Measurements from ENCODE around the gene ADAT2. TPM values are rescaled to one million over a fixed set of nuclear protein-coding genes. Genes with fewer than 3 reads are reported as not detected.

The ADAT2 gene
- total RNA-seq, 1 donor from 2014 or later: 5.6 TPM

DNA sequence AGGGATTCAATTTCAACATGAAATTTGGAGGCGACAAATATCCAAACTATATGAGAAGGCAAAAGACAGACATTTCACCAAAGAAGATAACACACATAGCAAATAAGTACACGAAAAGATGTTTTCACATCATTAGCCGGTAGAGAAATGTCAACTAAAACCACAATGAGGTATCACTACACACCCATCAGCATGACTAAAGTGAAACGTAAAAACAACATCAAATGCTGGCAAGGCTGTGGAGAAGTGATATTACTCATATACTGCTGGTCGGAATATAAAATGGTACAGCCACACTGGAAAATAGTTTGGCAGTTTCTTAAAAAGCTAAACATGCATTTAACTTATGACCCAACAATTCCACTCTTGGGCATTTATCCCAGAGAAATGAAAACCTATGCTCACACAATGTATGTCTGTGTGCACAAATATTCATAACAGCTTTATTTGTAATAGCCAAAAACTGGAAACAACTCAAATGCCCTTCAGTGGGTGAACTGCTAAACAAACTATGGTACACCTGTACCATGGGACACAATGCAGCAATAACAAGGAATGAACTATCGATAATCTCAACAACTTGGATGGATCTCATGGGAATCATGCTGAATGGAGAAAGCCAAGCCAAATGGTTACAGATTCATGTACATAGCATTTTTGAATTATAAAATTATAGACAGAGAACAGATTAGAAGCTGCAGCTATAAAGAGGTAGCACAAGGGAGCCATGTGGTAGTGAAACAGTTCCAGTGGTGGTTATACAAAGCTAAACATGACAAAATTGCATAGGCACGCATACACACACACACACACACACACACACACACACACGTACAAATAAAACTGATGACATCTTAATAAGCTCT, 8.6 kb downstream of the ADAT2 start:
- Mint-ChIP-seq H3K27ac (ENCODE audit: unreplicated experiment) (no peak overlapping the region), H3K4me1 (ENCODE audit: low read depth, unreplicated experiment) (no peaks in the 10 kb centered on the region), H3K27me3 (ENCODE audit: unreplicated experiment) (peaks cover 1% of the 10 kb centered on the region), H3K36me3 (ENCODE audit: unreplicated experiment) (no peaks in the 10 kb centered on the region), H3K4me3 (ENCODE audit: unreplicated experiment) (no peak overlapping the region), H3K9me3 (ENCODE audit: unreplicated experiment) (no peaks in the 10 kb centered on the region)
- TF ChIP-seq CTCF (IDR thresholded peaks at IDR 0.05; ENCODE audit: partially characterized antibody, unreplicated experiment): no peak
- no peak for DNase-seq

DNA sequence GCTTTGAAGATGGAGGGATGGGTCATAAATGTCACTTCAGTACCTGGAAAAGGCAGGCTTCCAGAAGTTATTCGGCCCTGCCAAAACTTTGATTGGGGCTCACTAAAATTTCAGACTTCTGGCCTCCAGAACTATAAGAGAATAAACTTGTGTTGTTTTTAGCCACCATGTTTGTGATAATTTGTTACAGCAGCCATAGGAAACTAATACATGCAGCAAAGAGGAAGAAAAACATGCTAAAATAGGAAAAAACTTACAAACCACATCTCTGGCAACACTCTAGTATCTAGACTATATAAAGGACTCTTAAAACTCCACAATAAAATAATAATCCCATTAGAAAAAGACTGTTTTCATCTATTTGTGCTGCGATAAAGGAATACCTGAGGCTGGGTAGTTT, 9.5 kb downstream of the ADAT2 start:
- Mint-ChIP-seq H3K4me1 (ENCODE audit: low read depth, unreplicated experiment) (no peaks in the 10 kb centered on the region), H3K9me3 (ENCODE audit: unreplicated experiment) (no peaks in the 10 kb centered on the region), H3K4me3 (ENCODE audit: unreplicated experiment) (no peak overlapping the region), H3K27ac (ENCODE audit: unreplicated experiment) (no peak overlapping the region), H3K36me3 (ENCODE audit: unreplicated experiment) (no peaks in the 10 kb centered on the region), H3K27me3 (ENCODE audit: unreplicated experiment) (peaks cover 1% of the 10 kb centered on the region)
- no peak for TF ChIP-seq CTCF (IDR thresholded peaks at IDR 0.05; ENCODE audit: partially characterized antibody, unreplicated experiment)
- no peak for DNase-seq

- no peak for TF ChIP-seq CTCF (IDR thresholded peaks at IDR 0.05; ENCODE audit: partially characterized antibody, unreplicated experiment)
Observed at GRCh38 chr6:143432588-143432987, 17.9 kb downstream of the ADAT2 start.

DNA sequence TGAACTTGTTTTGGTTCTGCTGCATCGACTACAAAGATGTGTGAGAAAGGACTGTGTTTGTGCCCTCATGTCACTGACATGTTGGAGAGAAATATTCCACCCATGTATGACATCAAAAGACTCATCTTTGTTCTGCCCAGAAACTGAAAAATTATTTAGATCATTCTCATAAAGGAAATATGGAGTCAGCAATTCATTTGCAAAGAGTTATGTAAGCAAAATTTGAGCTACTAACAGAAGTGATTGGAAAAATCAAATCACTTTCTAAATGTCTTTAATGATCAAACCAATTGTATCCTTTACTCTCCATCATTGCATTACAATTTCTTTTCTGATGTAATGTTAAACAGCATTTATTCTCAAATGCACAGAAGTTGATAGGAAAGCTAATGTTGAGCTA, 19.3 kb downstream of the ADAT2 start:
- Mint-ChIP-seq H3K27me3 (ENCODE audit: unreplicated experiment) (no peaks in the 10 kb centered on the region), H3K4me1 (ENCODE audit: low read depth, unreplicated experiment) (no peaks in the 10 kb centered on the region), H3K4me3 (ENCODE audit: unreplicated experiment) (no peak overlapping the region), H3K9me3 (ENCODE audit: unreplicated experiment) (no peaks in the 10 kb centered on the region), H3K36me3 (ENCODE audit: unreplicated experiment) (no peaks in the 10 kb centered on the region), H3K27ac (ENCODE audit: unreplicated experiment) (no peak overlapping the region)
- DNase-seq: no peak
- TF ChIP-seq CTCF (IDR thresholded peaks at IDR 0.05; ENCODE audit: partially characterized antibody, unreplicated experiment): no peak

More at GRCh38 chr6:143432588-143432987, 17.9 kb downstream of the ADAT2 start:
- no peak for DNase-seq
- Mint-ChIP-seq H3K36me3 (ENCODE audit: unreplicated experiment) (no peaks in the 10 kb centered on the region), H3K27ac (ENCODE audit: unreplicated experiment) (no peak overlapping the region), H3K4me1 (ENCODE audit: low read depth, unreplicated experiment) (no peaks in the 10 kb centered on the region), H3K9me3 (ENCODE audit: unreplicated experiment) (no peaks in the 10 kb centered on the region), H3K27me3 (ENCODE audit: unreplicated experiment) (no peaks in the 10 kb centered on the region), H3K4me3 (ENCODE audit: unreplicated experiment) (no peak overlapping the region)

DNA sequence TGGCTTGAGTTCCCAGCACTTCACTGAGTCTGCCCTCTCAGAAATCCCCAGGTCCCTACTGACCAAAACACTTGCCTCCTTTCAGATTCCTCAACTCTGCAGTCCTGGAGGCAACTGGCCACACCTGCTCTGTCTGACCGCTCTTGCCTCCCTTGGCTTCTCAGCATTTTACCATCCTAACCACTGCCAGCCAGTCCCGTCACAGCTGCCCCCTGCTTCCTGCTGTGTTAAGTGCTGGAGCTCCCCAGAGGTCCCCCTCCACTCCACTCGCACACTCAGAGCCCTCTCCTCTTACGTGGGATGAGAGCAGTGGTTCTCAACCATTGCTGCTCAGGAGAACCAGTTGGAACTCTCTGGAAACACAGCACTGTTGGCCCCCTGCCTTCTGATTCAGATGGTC, 20.5 kb downstream of the ADAT2 start:
- H3K27me3 Mint-ChIP-seq (ENCODE audit: unreplicated experiment): no peaks in the 10 kb centered on the region
- no peak for TF ChIP-seq CTCF (IDR thresholded peaks at IDR 0.05; ENCODE audit: partially characterized antibody, unreplicated experiment)
- no peaks in the 10 kb centered on the region for H3K36me3 Mint-ChIP-seq (ENCODE audit: unreplicated experiment)
- H3K4me3 Mint-ChIP-seq (ENCODE audit: unreplicated experiment): no peak overlapping the region
- peaks cover 1% of the 10 kb centered on the region for H3K9me3 Mint-ChIP-seq (ENCODE audit: unreplicated experiment)
- H3K27ac Mint-ChIP-seq (ENCODE audit: unreplicated experiment): no peak overlapping the region
- DNase-seq: peak; percentile 28
- no peaks in the 10 kb centered on the region for H3K4me1 Mint-ChIP-seq (ENCODE audit: low read depth, unreplicated experiment)

Data from glutamatergic neuron (in vitro differentiated cells).